GM23338 (cell line): ENCODE results near the gene BTBD18. TPM values are rescaled to one million over a fixed set of nuclear protein-coding genes. Genes with fewer than 3 reads are reported as not detected.

ENCODE experiments used
- CREB1 ChIP-seq: fragments of 250-450 bp; sonication (Bioruptor Pico); IDR thresholded peaks from 2 replicates; pipeline ENCODE4 v1.5.0; 2020; ENCODE audit warnings: low read depth, mild to moderate bottlenecking, moderate library complexity
- POLR2AphosphoS5 ChIP-seq: IDR thresholded peaks from 2 replicates; pipeline ENCODE4 v1.6.1; 2016; ENCODE audit warnings: antibody characterized with exemption, low read depth
- STAT1 ChIP-seq: IDR thresholded peaks from one replicate; pipeline ENCODE4 v1.6.1; 2016; ENCODE audit warnings: antibody characterized with exemption; ENCODE audit not compliant: unreplicated experiment
- ZNF462 ChIP-seq: fragments of 250-450 bp; sonication (Bioruptor Pico); IDR thresholded peaks from 2 replicates; pipeline ENCODE4 v1.5.0; 2020; ENCODE audit warnings: mild to moderate bottlenecking, moderate library complexity
- polyA plus RNA-seq: library from polyadenylated mRNA; unstranded; fragments of >200 nt; fragmentation: Nextera tagmentation; extraction: Ambion mirVana; gene quantifications from 2 replicates; pipeline ENCODE4 v1.2.1, GENCODE V29; 2016
- small RNA-seq: library from RNA; depleted of rRNA; stranded (forward); fragments of <200 nt; gene quantifications from one replicate; pipeline ENCODE3, GENCODE V24; 2014; ENCODE audit warnings: low replicate concordance
- total RNA-seq: library from RNA; depleted of rRNA; stranded (reverse); fragments of >200 nt; shearing (Covaris generic); gene quantifications from 2 replicates; pipeline ENCODE4 v1.2.3, GENCODE V29; 2014; rRNA removed

The BTBD18 gene
- total and polyA plus RNA-seq, 2 experiments from 2014 or later, result 0.29 TPM; not detected in 1

- no peak for TF ChIP-seq STAT1
- TF ChIP-seq CREB1 (CRISPR knock-in tag), result no peak
- TF ChIP-seq ZNF462 (CRISPR knock-in tag), result no peak
- no peak for TF ChIP-seq POLR2AphosphoS5
Measured at GRCh38 chr11:57698843-57699365, 52.7 kb downstream of the BTBD18 start (continued).

Small RNA genes within 50 kb of the gene (small RNA-seq; reads per million reads assigned to genes)
- not detected for gene AP001931.1
- not detected for gene TMX2-CTNND1

Other genes starting within 250 kb of the BTBD18 start
- gene SLC43A1, start 236.1 kb downstream of the BTBD18 start, total RNA-seq, result 49.7 and 49.8 TPM in 2 replicates
- 19.6 and 19.7 TPM in 2 replicates for gene SLC43A1, start 236.1 kb downstream of the BTBD18 start, polyA plus RNA-seq
- 59.1 and 75.8 TPM in 2 replicates for gene TIMM10, start 221.1 kb downstream of the BTBD18 start, total RNA-seq
- 193 and 194 TPM in 2 replicates for gene TIMM10, start 221.1 kb downstream of the BTBD18 start, polyA plus RNA-seq
- 0.31 TPM in 1 of 2 replicates, not detected in the other for gene SMTNL1, start 214.2 kb downstream of the BTBD18 start, total RNA-seq
- gene SMTNL1, start 214.2 kb downstream of the BTBD18 start, polyA plus RNA-seq, result 0.14 and 0.70 TPM in 2 replicates
- 42.2 and 52.0 TPM in 2 replicates for gene UBE2L6, start 184.1 kb downstream of the BTBD18 start, total RNA-seq
- gene UBE2L6, start 184.1 kb downstream of the BTBD18 start, polyA plus RNA-seq, result 46.0 and 46.5 TPM in 2 replicates
- 40.8 and 42.3 TPM in 2 replicates for gene SERPING1, start 154.1 kb downstream of the BTBD18 start, total RNA-seq
- gene SERPING1, start 154.1 kb downstream of the BTBD18 start, polyA plus RNA-seq, result 49.8 and 54.7 TPM in 2 replicates
- 0.82 TPM in 1 of 2 replicates, not detected in the other for gene YPEL4, start 101.9 kb downstream of the BTBD18 start, total RNA-seq
- 1.1 and 1.2 TPM in 2 replicates for gene YPEL4, start 101.9 kb downstream of the BTBD18 start, polyA plus RNA-seq
- gene CLP1, start 94.1 kb downstream of the BTBD18 start, total RNA-seq, result 25.2 and 25.4 TPM in 2 replicates
- gene CLP1, start 94.1 kb downstream of the BTBD18 start, polyA plus RNA-seq, result 14.4 and 16.8 TPM in 2 replicates
- 35.7 and 42.3 TPM in 2 replicates for gene ZDHHC5, start 83.7 kb downstream of the BTBD18 start, total RNA-seq
- gene ZDHHC5, start 83.7 kb downstream of the BTBD18 start, polyA plus RNA-seq, result 15.7 and 16.9 TPM in 2 replicates
- 15.2 and 17.7 TPM in 2 replicates for gene MED19, start 39.6 kb downstream of the BTBD18 start, total RNA-seq
- gene MED19, start 39.6 kb downstream of the BTBD18 start, polyA plus RNA-seq, result 64.2 and 64.9 TPM in 2 replicates
- 61.1 and 69.3 TPM in 2 replicates for gene TMX2, start 39.2 kb downstream of the BTBD18 start, total RNA-seq
- gene TMX2, start 39.2 kb downstream of the BTBD18 start, polyA plus RNA-seq, result 56.0 and 59.2 TPM in 2 replicates
- 282 and 311 TPM in 2 replicates for gene SELENOH, start 10.3 kb downstream of the BTBD18 start, total RNA-seq
- gene SELENOH, start 10.3 kb downstream of the BTBD18 start, polyA plus RNA-seq, result 363 and 379 TPM in 2 replicates
- gene CTNND1, start 10.0 kb upstream of the BTBD18 start, total RNA-seq, result 136 and 148 TPM in 2 replicates
- 37.0 and 39.1 TPM in 2 replicates for gene CTNND1, start 10.0 kb upstream of the BTBD18 start, polyA plus RNA-seq